Upper lobe of left lung (tissue), 6 donors: ENCODE measurements around the gene RPUSD3. TPM values are rescaled to one million over a fixed set of nuclear protein-coding genes. Genes with fewer than 3 reads are reported as not detected.
"Not testable (repeated sequence)": the region's sequence is repeated elsewhere in the genome, so short reads cannot be mapped to it uniquely, and the experiment has no call there.

Source experiments
- ATAC-seq, 2 donors: fragments of 200-7000 bp; cut with Tn5 transposase; one replicate each; pipeline ENCODE4 v1.9.1; 2022; ENCODE audit warnings: mild to moderate bottlenecking in 2 of 2, moderate library complexity in 2 of 2; ENCODE audit not compliant: low FRiP score in 2 of 2
- DNase-seq, 2 donors: peaks; one replicate each; pipeline ENCODE4 v3.0.0-alpha.2; 2019 to 2020
- H3K27ac ChIP-seq, 4 donors: fragments of 200-600 bp; sonication (generic); one replicate each; pipeline ENCODE4 v1.5.1; 2016 to 2019
- H3K27me3 ChIP-seq, 4 donors: fragments of 200-600 bp; sonication (generic); one replicate each; pipeline ENCODE4 v1.5.1; 2017 to 2019
- H3K36me3 ChIP-seq, 4 donors: fragments of 200-600 bp; sonication (generic); one replicate each; pipeline ENCODE4 v1.5.1; 2016 to 2019
- H3K4me1 ChIP-seq, 4 donors: fragments of 200-600 bp; sonication (generic); one replicate each; pipeline ENCODE4 v1.5.1; 2018 to 2019
- H3K4me3 ChIP-seq, 4 donors: fragments of 200-600 bp; sonication (generic); one replicate each; pipeline ENCODE4 v1.5.1; 2017 to 2019; ENCODE audit warnings: mild to moderate bottlenecking in 2 of 4, moderate library complexity in 1 of 4
- H3K9me3 ChIP-seq, 4 donors: fragments of 200-600 bp; sonication (generic); one replicate each; pipeline ENCODE4 v1.5.1; 2018 to 2019
- CTCF ChIP-seq, 6 experiments: fragments of 450-650 bp in 4 of 6; fragments of 200-600 bp in 2 of 6; sonication (generic) in 2 of 6; IDR thresholded peaks; one replicate each; pipeline ENCODE4 v1.5.1; 2016 to 2019; ENCODE audit warnings: antibody characterized with exemption in 6 of 6
- EP300 ChIP-seq, 4 donors: sonication (generic); formaldehyde crosslinking; IDR thresholded peaks; one replicate each; pipeline ENCODE4 v1.5.1; 2017; ENCODE audit warnings: antibody characterized with exemption in 4 of 4, control low read depth in 2 of 4
- POLR2A ChIP-seq, 4 donors: fragments of 450-650 bp; IDR thresholded peaks; one replicate each; pipeline ENCODE4 v1.5.1; 2016 to 2017; ENCODE audit warnings: antibody characterized with exemption in 4 of 4, mild to moderate bottlenecking in 2 of 4
- POLR2AphosphoS5 ChIP-seq, 2 donors: sonication (generic); formaldehyde crosslinking; IDR thresholded peaks; one replicate each; pipeline ENCODE4 v1.5.1; 2017; ENCODE audit warnings: antibody characterized with exemption in 2 of 2
- WGBS, 2 donors: methylation state at CpG; one replicate each; pipeline ENCODE4 v1.1.5; 2017 to 2018; 5-methylcytosine and 5-hydroxymethylcytosine counted together
- total RNA-seq, 6 donors: library from RNA; depleted of rRNA in 4 of 6; stranded (reverse); fragments of >200 nt in 4 of 6; gene quantifications; one replicate each; pipeline versions ENCODE4 v1.1.0 to v1.2.1, GENCODE V29; 2016 to 2021
- donor health status: DM: no; HTN: no; CAD: no; lungs with moderate emphysema.
- donor health status: DM: no; HTN: yes; CAD: no; lungs with severe emphysema.

Gene RPUSD3
- total RNA-seq, 6 donors from 2014 or later: 23.8 to 58.7 (median 34.9) TPM

- H3K27ac ChIP-seq: peak overlapping the region in 1 of 4 donors; percentile 65
- WGBS, 2 donors: 79 to 80% methylated on average over 5 of the region's 5 CpGs
- no peak overlapping the region for H3K4me3 ChIP-seq
- DNase-seq (no peak), ATAC-seq (no peak)
- H3K4me1 ChIP-seq: peaks cover 20 to 42% (median 25%) of the 10 kb centered on the region in 4 donors
- H3K36me3 ChIP-seq: no peaks in the 10 kb centered on the region
- no peaks in the 10 kb centered on the region for H3K27me3 ChIP-seq
- H3K9me3 ChIP-seq: no peaks in the 10 kb centered on the region
- no peak for TF ChIP-seq EP300 (IDR thresholded peaks at IDR 0.05)
- no peak for TF ChIP-seq POLR2A (IDR thresholded peaks at IDR 0.05)
- no peak for TF ChIP-seq POLR2AphosphoS5 (IDR thresholded peaks at IDR 0.05)
- TF ChIP-seq CTCF (IDR thresholded peaks at IDR 0.05): no peak
Observed at GRCh38 chr3:9861626-9862130, 17.9 kb upstream of the RPUSD3 start.

GRCh38 chr3:9861201-9861600, 17.4 kb upstream of the RPUSD3 start:
- no peaks in the 10 kb centered on the region for H3K27me3 ChIP-seq
- no peak for DNase-seq
- no peak for ATAC-seq
- peaks cover 20 to 42% (median 25%) of the 10 kb centered on the region in 4 donors for H3K4me1 ChIP-seq
- H3K9me3 ChIP-seq: no peaks in the 10 kb centered on the region
- peak overlapping the region in 1 of 4 donors; percentile 65 for H3K27ac ChIP-seq
- no peaks in the 10 kb centered on the region for H3K36me3 ChIP-seq
- TF ChIP-seq EP300 (IDR thresholded peaks at IDR 0.05): no peak
- no peak for TF ChIP-seq POLR2AphosphoS5 (IDR thresholded peaks at IDR 0.05)
- no peak for TF ChIP-seq POLR2A (IDR thresholded peaks at IDR 0.05)
- TF ChIP-seq CTCF (IDR thresholded peaks at IDR 0.05): no peak
- WGBS, 2 donors: 73 to 81% methylated on average over 3 to 4 of the region's 4 CpGs
- H3K4me3 ChIP-seq: no peak overlapping the region

GRCh38 chr3:9859530-9860025, 15.8 kb upstream of the RPUSD3 start:
- no peak for DNase-seq
- H3K36me3 ChIP-seq: no peaks in the 10 kb centered on the region
- H3K9me3 ChIP-seq: no peaks in the 10 kb centered on the region
- no peak overlapping the region for H3K4me3 ChIP-seq
- WGBS, 2 donors: 94 to 96% methylated on average over 4 to 10 of the region's 12 CpGs
- TF ChIP-seq POLR2AphosphoS5 (IDR thresholded peaks at IDR 0.05) (no peak), CTCF (IDR thresholded peaks at IDR 0.05) (no peak), EP300 (IDR thresholded peaks at IDR 0.05) (no peak)
- no peak overlapping the region for H3K27ac ChIP-seq
- no peak for ATAC-seq
- no peaks in the 10 kb centered on the region for H3K27me3 ChIP-seq
- peaks cover 12 to 30% (median 19%) of the 10 kb centered on the region in 4 donors for H3K4me1 ChIP-seq

- no peak for TF ChIP-seq POLR2AphosphoS5 (IDR thresholded peaks at IDR 0.05)
- no peak for TF ChIP-seq CTCF (IDR thresholded peaks at IDR 0.05)
- no peak for TF ChIP-seq POLR2A (IDR thresholded peaks at IDR 0.05)
- no peak for TF ChIP-seq EP300 (IDR thresholded peaks at IDR 0.05)
- Histone ChIP-seq H3K36me3 (no peaks in the 10 kb centered on the region), H3K9me3 (no peaks in the 10 kb centered on the region), H3K27me3 (no peaks in the 10 kb centered on the region), H3K27ac (no peak overlapping the region), H3K4me3 (no peak overlapping the region), H3K4me1 (peaks cover 0 to 14% (median 3%) of the 10 kb centered on the region in 4 donors)
- ATAC-seq (no peak), DNase-seq (no peak)
- 93 to 100% methylated on average over 3 of the region's 3 CpGs for WGBS, 2 donors
Observed at GRCh38 chr3:9855594-9855993, 11.8 kb upstream of the RPUSD3 start.

- not testable (repeated sequence) for H3K4me3 ChIP-seq, H3K27ac ChIP-seq, ATAC-seq, H3K36me3 ChIP-seq, H3K9me3 ChIP-seq, H3K27me3 ChIP-seq
- peak in 1 of 2 donors; percentile 59 for DNase-seq
- H3K4me1 ChIP-seq: peaks cover 0 to 14% (median 3%) of the 10 kb centered on the region in 4 donors
- WGBS, 2 donors: 78 to 81% methylated on average over 8 to 11 of the region's 11 CpGs
Observed at GRCh38 chr3:9854291-9854940, 10.6 kb upstream of the RPUSD3 start.
